GM12878 (cell line): ENCODE data around the gene PCDHGA3. TPM values are rescaled to one million over a fixed set of nuclear protein-coding genes. Genes with fewer than 3 reads are reported as not detected.
"Not testable (repeated sequence)": the region's sequence is repeated elsewhere in the genome, so short reads cannot be mapped to it uniquely, and the experiment has no call there.

Experiments used
- ATAC-seq: fragments of 200-7000 bp; cut with Tn5 transposase; 3 replicates; pipeline ENCODE4 v1.9.1; 2020; ENCODE audit warnings: mild to moderate bottlenecking, moderate library complexity
- BruUV-seq: library from RNA; stranded (reverse); fragments of 400-500 nt; replicated peaks from 2 replicates; lab custom pipeline; 2021; lab: Mats Ljungman, UMichigan
- CTCF ChIA-PET: fragments of 300-600 bp; sonication (Branson Sonifier 250); formaldehyde crosslinking; extraction: SDS; loops from one replicate; lab custom pipeline; 2021; ENCODE audit warnings: inconsistent platforms; lab: Yijun Ruan, JAX
- POLR2A ChIA-PET: fragments of 350-600 bp; formaldehyde crosslinking; extraction: SDS; loops from one replicate; lab custom pipeline; 2021; ENCODE audit warnings: inconsistent platforms; lab: Charles Lee
- RAD21 ChIA-PET: fragments of 300-600 bp; sonication (Branson Sonifier 250); formaldehyde crosslinking; loops from one replicate; lab custom pipeline; 2023; ENCODE audit warnings: antibody characterized with exemption; ENCODE audit not compliant: unreplicated experiment; lab: Charles Lee
- SMC1A ChIA-PET: fragments of 300-600 bp; sonication (Branson Sonifier 250); formaldehyde crosslinking; loops from one replicate; lab custom pipeline; 2023; ENCODE audit not compliant: unreplicated experiment, uncharacterized antibody; lab: Charles Lee
- DNase-seq: peaks from one replicate; pipeline ENCODE4 v3.0.0-alpha.2; 2011; ENCODE audit warnings: low read depth, low spot score
- FAIRE-seq: peaks from 3 replicates; lab custom pipeline; 2011; peaks lifted over from hg19 to GRCh38; lab: Jason Lieb, UNC
- H2AFZ ChIP-seq: 2 replicates; pipeline ENCODE4 v1.6.0; 2011; ENCODE audit warnings: low read depth, low read length, control low read depth; ENCODE audit not compliant: control insufficient read depth
- H3K27ac ChIP-seq: 2 replicates; pipeline ENCODE4 v1.5.1; 2011; ENCODE audit warnings: control low read depth; ENCODE audit not compliant: control insufficient read depth, insufficient read depth
- H3K27me3 ChIP-seq, 2 experiments: replicated peaks in 1 of 2; 2 replicates each; pipeline versions ENCODE4 v1.6.0 to v1.6.1; 2011; ENCODE audit warnings: low read length in 1 of 2; ENCODE audit not compliant: control insufficient read depth in 2 of 2, insufficient read depth in 2 of 2
- H3K36me3 ChIP-seq, 2 experiments: 2 replicates each; pipeline ENCODE4 v1.5.1; 2011; ENCODE audit warnings: low read length in 1 of 2; ENCODE audit not compliant: control insufficient read depth in 2 of 2, insufficient read depth in 2 of 2
- H3K4me1 ChIP-seq: 2 replicates; pipeline ENCODE4 v1.6.1; 2011; ENCODE audit warnings: mild to moderate bottlenecking, low read length, moderate library complexity, mixed read lengths; ENCODE audit not compliant: control insufficient read depth, insufficient read depth
- H3K4me2 ChIP-seq: 2 replicates; pipeline ENCODE4 v1.6.0; 2011; ENCODE audit warnings: control low read depth; ENCODE audit not compliant: control insufficient read depth, insufficient read depth
- H3K4me3 ChIP-seq: fragments of 200-600 bp; sonication (generic); 2 replicates; pipeline ENCODE4 v1.5.1; 2016
- H3K79me2 ChIP-seq: 2 replicates; pipeline ENCODE4 v1.6.0; 2011; ENCODE audit warnings: low read length; ENCODE audit not compliant: control insufficient read depth, insufficient read depth
- H3K9ac ChIP-seq: 2 replicates; pipeline ENCODE4 v1.8.0; 2011; ENCODE audit warnings: low read length, control low read depth, mixed read lengths; ENCODE audit not compliant: control insufficient read depth, insufficient read depth
- H3K9me3 ChIP-seq: replicated peaks from 3 replicates; pipeline ENCODE4 v1.5.1; 2011; ENCODE audit warnings: mild to moderate bottlenecking, low read length; ENCODE audit not compliant: control insufficient read depth, insufficient read depth
- H4K20me1 ChIP-seq: 2 replicates; pipeline ENCODE4 v1.6.0; 2011; ENCODE audit not compliant: control insufficient read depth, insufficient read depth
- CHD1 ChIP-seq: IDR thresholded peaks from 2 replicates; pipeline ENCODE4 v1.6.1; 2012; ENCODE audit warnings: low read depth, low read length, improper control_type of control experiment
- EZH2 ChIP-seq: IDR thresholded peaks from 2 replicates; pipeline ENCODE4 v1.6.1; 2012; ENCODE audit warnings: low read depth, mild to moderate bottlenecking, control low read depth, inconsistent platforms, low read length, borderline replicate concordance; ENCODE audit not compliant: control insufficient read depth
- MYB ChIP-seq: fragments of 150-350 bp; IDR thresholded peaks from 2 replicates; pipeline ENCODE4 v1.6.1; 2014; ENCODE audit warnings: mild to moderate bottlenecking, low read depth, low read length, borderline replicate concordance
- SP1 ChIP-seq: IDR thresholded peaks from one replicate; pipeline ENCODE4 v1.6.1; 2011; ENCODE audit warnings: low read depth, low read length
- SUPT20H ChIP-seq: IDR thresholded peaks from 2 replicates; pipeline ENCODE4 v1.6.1; 2011; ENCODE audit warnings: low read depth, mild to moderate bottlenecking, low read length, moderate library complexity, borderline replicate concordance; ENCODE audit not compliant: control insufficient read depth
- YBX1 ChIP-seq: fragments of 450-650 bp; IDR thresholded peaks from 2 replicates; pipeline ENCODE4 v1.6.1; 2016; ENCODE audit warnings: antibody characterized with exemption
- WGBS: methylation state at CpG from one replicate; pipeline ENCODE4 v1.1.6; 2016; ENCODE audit warnings: low lambda C conversion rate; ENCODE audit not compliant: insufficient replicate concordance, insufficient coverage; ENCODE audit errors: missing lambda C conversion rate; 5-methylcytosine and 5-hydroxymethylcytosine counted together
- in situ Hi-C: fragments of 300-500 bp; cut with MboI; formaldehyde crosslinking; loops from 9 replicates; pipeline ENCODE4 v1.14.3; 2018; ENCODE audit warnings: mixed read lengths
- intact Hi-C: fragments of 100-400 bp; cut with micrococcal nuclease; formaldehyde crosslinking; loops from one replicate; pipeline ENCODE4 v1.14.2; 2022; ENCODE audit not compliant: unreplicated experiment
- polyA plus RNA-seq, 11 experiments: library from polyadenylated mRNA; depleted of rRNA in 4 of 11; unstranded in 6 of 11; stranded (reverse) in 5 of 11; fragments of >200 nt; fragmentation: Nextera tagmentation in 4 of 11; fragmentation: Illumina TruSeq in 1 of 11; extraction: Ambion mirVana in 4 of 11; extraction: Trizol in 1 of 11; gene quantifications; 1 replicate in 1 of 11; 2 replicates in 10 of 11; pipeline versions ENCODE4 v1.2.1 to v1.2.3, GENCODE V29; 2011 to 2016; ENCODE audit warnings: inconsistent platforms in 2 of 11, missing spikeins in 2 of 11, low read depth in 1 of 11
- total RNA-seq, 4 experiments: library from RNA; depleted of rRNA in 3 of 4; stranded (reverse); fragments of >200 nt in 3 of 4; fragmentation: Illumina TruSeq in 1 of 4; extraction: Trizol in 1 of 4; gene quantifications; 2 replicates each; pipeline versions ENCODE4 v1.2.1 to v1.2.3, GENCODE V29; 2013 to 2021

PCDHGA3 gene
- total and polyA plus RNA-seq, 10 of the 15 experiments (the other 5 are each of a cell fraction or from before 2014, with no cell fraction given), result 0.06 to 0.17 (median 0.11) TPM; not detected in 6

DNA sequence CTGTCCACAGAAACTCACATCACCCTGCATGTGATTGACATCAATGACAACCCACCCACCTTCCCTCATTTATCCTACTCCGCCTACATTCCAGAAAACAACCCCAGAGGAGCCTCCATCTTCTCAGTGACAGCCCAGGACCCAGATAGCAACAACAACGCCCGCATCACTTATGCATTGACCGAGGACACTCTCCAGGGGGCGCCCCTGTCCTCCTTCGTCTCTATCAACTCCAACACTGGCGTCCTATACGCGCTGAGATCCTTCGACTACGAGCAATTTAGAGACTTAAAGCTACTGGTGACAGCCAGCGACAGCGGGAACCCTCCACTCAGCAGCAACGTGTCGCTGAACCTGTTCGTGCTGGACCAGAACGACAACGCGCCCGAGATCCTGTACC, 1.7 kb downstream of the PCDHGA3 start:
- no peak overlapping the region for H3K27ac ChIP-seq
- ChIA-PET SMC1A (no interaction called here), RAD21 (no interaction called here), POLR2A (no interaction called here), CTCF (no interaction called here)
- FAIRE-seq (no peak), DNase-seq (no peak), ATAC-seq (no peak)
- H3K27me3 ChIP-seq, result no peaks in the 10 kb centered on the region
- peaks cover 2% of the 10 kb centered on the region; the same call in 2 of the 3 replicates for H3K9me3 ChIP-seq
- no peaks in the 10 kb centered on the region for H3K36me3 ChIP-seq
- intact Hi-C loops (no loop called here), in situ Hi-C loops (no loop called here)
- TF ChIP-seq EZH2 (no peak), YBX1 (no peak), MYB (no peak), CHD1 (no peak), SUPT20H (no peak), SP1 (no peak)
- H3K4me2 ChIP-seq, result no peak overlapping the region
- H3K4me1 ChIP-seq, result no peaks in the 10 kb centered on the region
- no peak overlapping the region for H3K9ac ChIP-seq
- H3K79me2 ChIP-seq, result no peaks in the 10 kb centered on the region
- no TSS peak for BruUV-seq
- no peak overlapping the region for H3K4me3 ChIP-seq
- no peaks in the 10 kb centered on the region for H4K20me1 ChIP-seq
- no peak overlapping the region for H2AFZ ChIP-seq
- WGBS, result 73% methylated on average over 20 of the region's 20 CpGs

DNA sequence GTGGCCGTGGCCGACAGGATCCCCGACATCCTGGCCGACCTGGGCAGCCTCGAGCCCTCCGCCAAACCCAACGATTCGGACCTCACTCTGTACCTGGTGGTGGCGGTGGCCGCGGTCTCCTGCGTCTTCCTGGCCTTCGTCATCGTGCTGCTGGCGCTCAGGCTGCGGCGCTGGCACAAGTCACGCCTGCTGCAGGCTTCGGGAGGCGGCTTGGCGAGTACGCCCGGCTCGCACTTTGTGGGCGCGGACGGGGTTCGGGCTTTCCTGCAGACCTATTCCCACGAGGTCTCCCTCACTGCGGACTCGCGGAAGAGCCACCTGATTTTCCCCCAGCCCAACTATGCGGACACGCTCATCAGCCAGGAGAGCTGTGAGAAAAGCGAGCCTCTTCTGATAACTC, 2.4 kb downstream of the PCDHGA3 start:
- H3K36me3 ChIP-seq, RAD21 ChIA-PET, H3K9me3 ChIP-seq, in situ Hi-C loops, H4K20me1 ChIP-seq, SMC1A ChIA-PET, H3K27ac ChIP-seq, H2AFZ ChIP-seq, H3K27me3 ChIP-seq, H3K4me2 ChIP-seq, H3K4me3 ChIP-seq, H3K4me1 ChIP-seq, FAIRE-seq, H3K79me2 ChIP-seq, intact Hi-C loops, ATAC-seq, POLR2A ChIA-PET, BruUV-seq, H3K9ac ChIP-seq, DNase-seq: not testable (repeated sequence)
- 93% methylated on average over 18 of the region's 35 CpGs for WGBS
- CTCF ChIA-PET, result interaction anchor here (0.6 to 0.7 kb wide), 2 partner anchors 9 to 34 kb away, joined by 3 to 4 read pairs; partner anchors contain the start of gene PCDHGA4
